ENCODE data around the gene STK40.

DNA sequence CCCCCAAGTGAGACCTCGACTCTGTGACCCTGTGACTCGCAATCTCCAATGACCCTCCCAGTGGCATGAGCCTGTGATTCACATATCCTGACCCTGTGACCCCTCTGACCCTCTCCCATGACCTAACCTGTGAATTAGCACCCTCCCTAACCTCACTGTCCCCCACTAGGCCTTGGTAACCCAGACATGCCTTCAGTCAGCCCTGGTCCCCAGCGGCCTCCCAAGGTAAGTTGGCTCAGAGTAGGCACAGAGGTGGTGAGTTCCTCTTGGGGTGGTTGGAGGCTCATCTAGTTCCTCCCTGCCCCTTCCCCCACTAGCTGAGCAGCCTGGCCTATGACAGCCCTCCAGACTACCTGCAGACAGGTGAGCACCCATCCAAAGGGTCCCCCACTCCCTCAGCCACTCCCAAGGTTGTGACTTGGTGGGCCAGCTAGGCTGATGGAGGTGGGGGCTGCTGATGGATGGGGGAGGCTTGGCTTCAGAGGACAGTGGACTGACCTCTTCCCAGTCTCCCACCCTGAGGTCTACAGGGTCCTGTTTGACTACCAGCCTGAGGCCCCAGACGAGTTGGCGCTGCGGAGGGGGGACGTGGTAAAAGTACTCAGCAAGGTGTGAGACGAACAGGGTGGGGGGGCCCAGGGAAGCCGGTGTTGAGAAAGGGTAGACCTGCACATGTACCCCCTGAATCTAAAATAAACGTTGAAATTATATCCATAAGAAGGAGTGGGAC is 78.0 kb downstream of the STK40 start:
- TF ChIP-seq CTCF (IDR thresholded peaks at IDR 0.05; ENCODE audit: low read depth, low read length) (no peak), EZH2phosphoT487 (IDR thresholded peaks at IDR 0.05; ENCODE audit: low read depth) (no peak)
